ENCODE data around the gene AMN.

AMN gene

GRCh38 chr14:102968306-102968705, 45.8 kb downstream of the AMN start:
- peaks cover 95 to 98% (median 98%) of the 10 kb centered on the region in 3 donors for H3K36me3 ChIP-seq
- no peaks in the 10 kb centered on the region for H3K4me1 ChIP-seq
- no peak overlapping the region for H3K4me3 ChIP-seq
- intact Hi-C loops (cut with DNase I; ENCODE audit: low total_unique reads) = no loop called here
- DNase-seq = no peak
- H3K27ac ChIP-seq = no peak overlapping the region
- no peaks in the 10 kb centered on the region for H3K27me3 ChIP-seq
- no peak for TF ChIP-seq CTCF (IDR thresholded peaks at IDR 0.05)
- no peaks in the 10 kb centered on the region for H3K9me3 ChIP-seq

GRCh38 chr14:102969060-102969791, 46.8 kb downstream of the AMN start:
- Histone ChIP-seq H3K27me3 (no peaks in the 10 kb centered on the region), H3K4me3 (no peak overlapping the region), H3K36me3 (peaks cover 95 to 98% (median 98%) of the 10 kb centered on the region in 3 donors), H3K27ac (no peak overlapping the region), H3K4me1 (no peaks in the 10 kb centered on the region), H3K9me3 (no peaks in the 10 kb centered on the region)
- TF ChIP-seq CTCF (IDR thresholded peaks at IDR 0.05) = no peak
- DNase-seq = no peak
- intact Hi-C loops (cut with DNase I; ENCODE audit: low total_unique reads) = no loop called here

- peaks cover 95 to 98% (median 98%) of the 10 kb centered on the region in 3 donors for H3K36me3 ChIP-seq
- H3K4me3 ChIP-seq = no peak overlapping the region
- H3K4me1 ChIP-seq = no peaks in the 10 kb centered on the region
- no peak overlapping the region for H3K27ac ChIP-seq
- intact Hi-C loops (cut with DNase I; ENCODE audit: low total_unique reads) = no loop called here
- no peak for DNase-seq
- no peaks in the 10 kb centered on the region for H3K27me3 ChIP-seq
- TF ChIP-seq CTCF (IDR thresholded peaks at IDR 0.05) = no peak
- no peaks in the 10 kb centered on the region for H3K9me3 ChIP-seq
Observed at GRCh38 chr14:102969901-102970300, 47.4 kb downstream of the AMN start.

- TF ChIP-seq CTCF (IDR thresholded peaks at IDR 0.05) = no peak
- Histone ChIP-seq H3K27ac (no peak overlapping the region), H3K27me3 (no peaks in the 10 kb centered on the region), H3K4me3 (no peak overlapping the region), H3K36me3 (peaks cover 95 to 98% (median 98%) of the 10 kb centered on the region in 3 donors), H3K9me3 (no peaks in the 10 kb centered on the region), H3K4me1 (no peaks in the 10 kb centered on the region)
- intact Hi-C loops (cut with DNase I; ENCODE audit: low total_unique reads) = no loop called here
- DNase-seq = no peak
Observed at GRCh38 chr14:102970496-102970895, 48.0 kb downstream of the AMN start.

GRCh38 chr14:102971314-102971713, 48.9 kb downstream of the AMN start:
- no peak for TF ChIP-seq CTCF (IDR thresholded peaks at IDR 0.05)
- Histone ChIP-seq H3K27me3 (no peaks in the 10 kb centered on the region), H3K36me3 (peaks cover 95 to 98% (median 98%) of the 10 kb centered on the region in 3 donors), H3K4me1 (no peaks in the 10 kb centered on the region), H3K27ac (no peak overlapping the region), H3K4me3 (no peak overlapping the region), H3K9me3 (no peaks in the 10 kb centered on the region)
- intact Hi-C loops (cut with DNase I; ENCODE audit: low total_unique reads) = no loop called here
- DNase-seq = no peak

All from tibial artery (tissue), 4 donors.